ENCODE results near the gene ADCYAP1R1. TPM values are rescaled to one million over a fixed set of nuclear protein-coding genes. Genes with fewer than 3 reads are reported as not detected.

The ADCYAP1R1 gene
- total RNA-seq, 4 donors from 2014 or later: 0.27 to 1.4 (median 0.59) TPM

DNA sequence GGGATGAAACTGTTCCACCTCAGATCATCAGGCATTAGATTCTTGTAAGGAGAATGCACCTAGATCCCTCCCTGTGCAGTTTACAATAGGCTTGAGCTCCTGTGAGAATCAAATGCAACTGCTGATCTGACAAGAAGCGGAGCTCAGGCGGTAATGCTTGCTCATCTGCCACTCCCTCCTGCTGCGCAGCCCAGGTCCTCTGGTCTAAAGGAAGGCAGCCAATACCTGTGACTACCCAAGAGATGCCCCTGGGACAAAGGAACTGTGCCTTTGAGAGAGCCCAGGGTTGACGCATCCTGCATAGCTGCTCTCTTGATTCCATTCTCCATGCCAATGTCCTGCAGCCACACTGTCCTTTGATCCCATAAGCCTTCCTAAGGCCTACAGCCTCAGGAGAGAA, 73.1 kb downstream of the ADCYAP1R1 start:
- Histone ChIP-seq H3K36me3 (no peaks in the 10 kb centered on the region), H3K9me3 (no peaks in the 10 kb centered on the region), H3K27ac (no peak overlapping the region), H3K27me3 (no peaks in the 10 kb centered on the region), H3K4me1 (no peaks in the 10 kb centered on the region), H3K4me3 (no peak overlapping the region)
- no peak for DNase-seq
- TF ChIP-seq, protein P1, sequence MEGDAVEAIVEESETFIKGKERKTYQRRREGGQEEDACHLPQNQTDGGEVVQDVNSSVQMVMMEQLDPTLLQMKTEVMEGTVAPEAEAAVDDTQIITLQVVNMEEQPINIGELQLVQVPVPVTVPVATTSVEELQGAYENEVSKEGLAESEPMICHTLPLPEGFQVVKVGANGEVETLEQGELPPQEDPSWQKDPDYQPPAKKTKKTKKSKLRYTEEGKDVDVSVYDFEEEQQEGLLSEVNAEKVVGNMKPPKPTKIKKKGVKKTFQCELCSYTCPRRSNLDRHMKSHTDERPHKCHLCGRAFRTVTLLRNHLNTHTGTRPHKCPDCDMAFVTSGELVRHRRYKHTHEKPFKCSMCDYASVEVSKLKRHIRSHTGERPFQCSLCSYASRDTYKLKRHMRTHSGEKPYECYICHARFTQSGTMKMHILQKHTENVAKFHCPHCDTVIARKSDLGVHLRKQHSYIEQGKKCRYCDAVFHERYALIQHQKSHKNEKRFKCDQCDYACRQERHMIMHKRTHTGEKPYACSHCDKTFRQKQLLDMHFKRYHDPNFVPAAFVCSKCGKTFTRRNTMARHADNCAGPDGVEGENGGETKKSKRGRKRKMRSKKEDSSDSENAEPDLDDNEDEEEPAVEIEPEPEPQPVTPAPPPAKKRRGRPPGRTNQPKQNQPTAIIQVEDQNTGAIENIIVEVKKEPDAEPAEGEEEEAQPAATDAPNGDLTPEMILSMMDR (IDR thresholded peaks at IDR 0.05): no peak
- no peak for TF ChIP-seq POLR2A (IDR thresholded peaks at IDR 0.05)

DNA sequence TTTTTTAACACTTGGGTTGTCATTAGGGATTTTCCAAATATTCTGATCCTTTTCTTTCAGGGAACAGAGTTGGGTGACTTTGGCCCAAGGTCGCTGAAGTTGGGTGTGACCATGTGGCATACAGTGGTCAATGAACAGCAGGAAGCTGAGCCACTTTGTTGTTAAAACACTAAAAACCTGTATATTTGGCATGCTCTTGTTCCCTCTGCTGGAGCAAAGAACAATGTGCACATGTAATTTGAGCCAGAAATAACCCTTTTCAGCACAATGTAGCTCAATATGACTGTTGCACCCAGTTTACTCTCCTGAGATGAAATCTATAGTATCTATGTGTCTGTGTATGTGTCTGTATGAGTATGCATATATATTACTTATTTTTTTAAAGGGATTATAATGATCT, 74.9 kb downstream of the ADCYAP1R1 start:
- no peak for DNase-seq
- no peak overlapping the region for H3K27ac ChIP-seq
- no peaks in the 10 kb centered on the region for H3K27me3 ChIP-seq
- H3K36me3 ChIP-seq: no peaks in the 10 kb centered on the region
- H3K4me3 ChIP-seq: no peak overlapping the region
- no peaks in the 10 kb centered on the region for H3K4me1 ChIP-seq
- TF ChIP-seq POLR2A (IDR thresholded peaks at IDR 0.05): no peak
- TF ChIP-seq, protein P1 (IDR thresholded peaks at IDR 0.05): no peak
- H3K9me3 ChIP-seq: no peaks in the 10 kb centered on the region

DNA sequence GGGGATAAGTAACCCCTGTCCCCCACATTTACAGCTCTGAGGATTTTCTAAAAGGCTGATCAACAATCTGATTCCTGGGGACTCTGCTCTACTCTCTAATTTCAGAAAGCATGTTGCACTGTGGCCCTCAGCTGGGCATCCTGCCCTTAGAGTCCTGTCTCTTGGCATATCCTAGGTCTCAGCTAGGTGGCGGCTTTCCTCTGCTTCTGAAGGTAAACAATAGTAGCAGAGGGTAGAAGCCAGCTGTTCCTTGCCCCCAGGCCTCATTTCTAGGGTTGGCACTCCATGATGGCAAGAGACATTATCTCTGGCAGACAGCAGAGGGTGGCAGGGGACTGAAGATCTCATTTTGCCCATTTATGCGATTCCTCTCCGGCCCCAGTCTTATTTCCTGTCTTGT, 77.0 kb downstream of the ADCYAP1R1 start:
- H3K36me3 ChIP-seq: no peaks in the 10 kb centered on the region
- no peak for DNase-seq
- no peaks in the 10 kb centered on the region for H3K4me1 ChIP-seq
- H3K9me3 ChIP-seq: no peaks in the 10 kb centered on the region
- H3K4me3 ChIP-seq: no peak overlapping the region
- no peaks in the 10 kb centered on the region for H3K27me3 ChIP-seq
- no peak for TF ChIP-seq POLR2A (IDR thresholded peaks at IDR 0.05)
- TF ChIP-seq, protein P1 (IDR thresholded peaks at IDR 0.05): no peak
- H3K27ac ChIP-seq: no peak overlapping the region

DNA sequence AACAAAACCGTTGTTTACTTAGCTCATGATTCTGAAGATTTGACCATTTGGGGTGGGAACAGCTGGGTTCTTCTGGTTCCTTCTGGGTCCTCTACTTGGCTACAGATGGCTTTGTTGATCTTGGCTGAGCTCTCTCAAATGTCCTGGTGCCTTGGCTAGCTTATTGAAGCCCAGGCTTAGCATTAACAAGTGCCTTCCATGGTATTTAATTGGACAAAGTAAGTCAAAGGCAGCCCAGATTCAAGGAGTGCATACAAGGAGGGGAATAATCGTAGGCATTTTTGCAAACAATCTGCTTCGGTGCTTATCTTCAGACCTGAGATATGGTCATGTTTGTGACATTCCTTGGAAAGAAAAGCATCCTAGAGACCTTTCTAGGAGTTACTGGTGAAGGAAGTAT, 81.4 kb downstream of the ADCYAP1R1 start:
- TF ChIP-seq, protein P1 (IDR thresholded peaks at IDR 0.05): no peak
- TF ChIP-seq POLR2A (IDR thresholded peaks at IDR 0.05): no peak
- Histone ChIP-seq H3K4me1 (no peaks in the 10 kb centered on the region), H3K9me3 (no peaks in the 10 kb centered on the region), H3K36me3 (no peaks in the 10 kb centered on the region), H3K27me3 (no peaks in the 10 kb centered on the region), H3K4me3 (no peak overlapping the region), H3K27ac (no peak overlapping the region)
- no peak for DNase-seq

DNA sequence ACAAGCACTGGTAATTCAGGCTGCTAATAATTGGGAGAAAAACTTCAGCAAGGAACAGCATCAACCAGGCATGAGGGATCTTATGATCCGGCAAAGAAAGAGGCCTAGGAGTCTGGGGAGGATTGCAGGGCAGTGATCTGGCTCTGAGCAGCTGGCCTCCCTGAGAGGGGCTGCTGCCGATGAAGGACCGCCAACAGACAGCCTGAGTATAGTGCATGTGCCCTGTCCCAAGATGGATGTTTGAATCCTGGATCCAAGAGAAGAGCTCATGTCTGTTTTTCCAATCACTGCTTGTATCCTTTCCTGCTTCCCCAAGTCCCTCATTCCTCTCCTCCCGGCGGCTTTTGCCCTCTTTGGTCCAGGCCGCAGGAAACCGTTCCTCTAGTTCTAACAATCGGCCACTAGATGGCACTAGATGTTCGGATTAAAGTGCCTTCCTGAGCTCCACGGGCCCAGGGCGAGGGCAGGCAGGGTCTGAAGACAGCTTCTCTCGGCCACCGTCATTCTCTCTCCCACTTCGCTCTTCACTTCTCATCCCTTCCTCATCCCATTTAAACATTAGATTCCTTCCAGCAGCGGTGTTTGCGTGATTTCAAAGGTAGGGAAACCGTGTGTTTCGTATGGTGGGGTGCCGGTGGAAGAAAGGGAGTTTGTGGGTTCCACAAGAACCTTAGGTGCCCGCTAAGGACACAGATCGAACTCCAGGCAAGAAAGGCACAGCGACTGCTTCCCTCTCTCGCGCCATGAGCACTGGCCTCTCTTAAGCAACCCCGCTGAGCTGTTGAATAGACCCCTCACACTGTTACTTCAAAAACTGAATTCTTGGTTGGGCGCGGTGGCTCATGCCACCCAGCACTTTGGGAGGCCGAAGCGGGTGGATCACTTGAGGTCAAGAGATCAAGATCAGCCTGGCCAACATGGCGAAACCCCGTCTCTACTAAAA, 82.4 kb downstream of the ADCYAP1R1 start:
- Histone ChIP-seq H3K27ac (no peak overlapping the region), H3K4me3 (no peak overlapping the region), H3K27me3 (no peaks in the 10 kb centered on the region), H3K4me1 (no peaks in the 10 kb centered on the region), H3K9me3 (no peaks in the 10 kb centered on the region), H3K36me3 (no peaks in the 10 kb centered on the region)
- TF ChIP-seq POLR2A (IDR thresholded peaks at IDR 0.05): no peak
- TF ChIP-seq, protein P1 (IDR thresholded peaks at IDR 0.05): peak in 5 of 6 experiments; percentile 20 to 71 (median 63)
- DNase-seq: peak; percentile 30 to 78 (median 57)

Data from Peyer's patch (tissue), 4 donors.